Ectodermal cell (in vitro differentiated cells): ENCODE data around the gene AP2S1.

Experiments
- H3K27ac ChIP-seq: 2 replicates; pipeline ENCODE4 v1.7.0; 2013; ENCODE audit warnings: mild to moderate bottlenecking, low read depth, low read length; ENCODE audit not compliant: insufficient read depth, poor library complexity, severe bottlenecking
- H3K27me3 ChIP-seq: 2 replicates; pipeline ENCODE4 v1.7.0; 2013; ENCODE audit warnings: mild to moderate bottlenecking, low read length; ENCODE audit not compliant: insufficient read depth, control insufficient read depth, poor library complexity, severe bottlenecking
- H3K36me3 ChIP-seq: one replicate; pipeline ENCODE4 v1.7.0; 2013; ENCODE audit warnings: low read length; ENCODE audit not compliant: control insufficient read depth, insufficient read depth
- H3K4me1 ChIP-seq: one replicate; pipeline ENCODE4 v1.7.0; 2013; ENCODE audit warnings: low read length; ENCODE audit not compliant: control insufficient read depth, insufficient read depth
- H3K4me3 ChIP-seq: 2 replicates; pipeline ENCODE4 v1.7.0; 2013; ENCODE audit warnings: low read depth, low read length, control low read depth; ENCODE audit not compliant: insufficient read depth
- H3K9me3 ChIP-seq: 2 replicates; pipeline ENCODE4 v1.7.0; 2013; ENCODE audit warnings: mild to moderate bottlenecking, low read length, moderate library complexity; ENCODE audit not compliant: control insufficient read depth
- WGBS, 2 experiments: methylation state at CpG; one replicate each; pipeline ENCODE4 v1.1.7; 2013; ENCODE audit warnings: missing lambda C conversion rate in 2 of 2; 5-methylcytosine and 5-hydroxymethylcytosine counted together

Gene AP2S1

DNA sequence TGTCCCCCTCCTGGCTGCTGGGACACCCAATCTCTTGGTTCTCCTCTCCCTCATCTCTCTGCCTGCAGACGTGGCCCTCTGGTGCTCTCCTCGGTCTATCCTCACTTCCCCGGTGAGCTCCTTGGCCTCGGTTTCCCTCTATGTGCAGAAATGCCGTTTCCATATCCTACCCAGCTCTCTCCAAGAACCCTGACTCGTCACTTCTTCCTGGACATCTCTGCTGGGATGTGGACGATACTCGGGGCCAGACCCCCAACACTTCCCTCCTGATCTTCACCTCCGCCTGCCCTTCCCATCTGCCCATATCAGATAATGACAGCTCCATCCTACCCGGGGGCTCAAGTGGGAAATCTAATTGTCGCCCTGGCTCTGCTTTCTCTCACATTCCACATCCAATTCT lies 7.9 kb downstream of the AP2S1 start:
- H3K27me3 ChIP-seq = no peaks in the 10 kb centered on the region
- H3K27ac ChIP-seq = no peak overlapping the region
- no peaks in the 10 kb centered on the region for H3K4me1 ChIP-seq
- WGBS, 2 experiments = 95 to 96% methylated on average over 11 of the region's 11 CpGs
- peaks cover 19% of the 10 kb centered on the region for H3K36me3 ChIP-seq
- no peak overlapping the region for H3K4me3 ChIP-seq
- no peaks in the 10 kb centered on the region for H3K9me3 ChIP-seq

DNA sequence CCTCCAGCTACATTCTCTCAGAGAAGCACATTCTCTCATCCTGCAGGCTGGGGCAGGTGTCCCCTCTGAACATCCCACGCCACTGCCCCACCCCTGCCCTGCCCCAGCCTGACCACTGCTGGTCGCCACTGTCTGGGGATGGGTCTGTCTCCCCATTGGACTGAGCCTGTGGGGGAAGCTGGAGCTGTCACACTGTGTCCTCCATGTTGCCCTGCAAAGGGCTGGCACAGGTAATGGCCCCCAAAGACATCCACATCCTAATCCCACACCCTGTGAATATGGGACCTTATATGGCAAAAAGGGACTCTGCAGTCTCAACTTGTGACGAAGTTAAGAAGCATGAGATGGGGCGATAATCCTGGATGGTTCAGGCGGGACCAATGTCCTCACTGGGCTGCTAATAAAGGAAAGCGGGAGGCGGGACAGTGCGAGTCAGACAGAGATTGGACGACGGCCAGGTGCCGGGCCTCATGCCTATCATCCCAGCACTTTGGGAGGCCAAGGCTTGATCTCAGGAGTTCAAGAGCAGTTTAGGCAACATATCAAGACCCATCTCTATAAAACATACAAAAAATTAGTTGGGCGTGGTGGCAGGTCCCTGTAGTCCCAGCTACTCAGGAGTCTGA lies 9.1 kb downstream of the AP2S1 start:
- peaks cover 19% of the 10 kb centered on the region for H3K36me3 ChIP-seq
- H3K4me1 ChIP-seq = no peaks in the 10 kb centered on the region
- H3K9me3 ChIP-seq = no peaks in the 10 kb centered on the region
- H3K4me3 ChIP-seq = no peak overlapping the region
- WGBS, 2 experiments = 92 to 95% methylated on average over 12 of the region's 12 CpGs
- H3K27me3 ChIP-seq = no peaks in the 10 kb centered on the region
- H3K27ac ChIP-seq = no peak overlapping the region

DNA sequence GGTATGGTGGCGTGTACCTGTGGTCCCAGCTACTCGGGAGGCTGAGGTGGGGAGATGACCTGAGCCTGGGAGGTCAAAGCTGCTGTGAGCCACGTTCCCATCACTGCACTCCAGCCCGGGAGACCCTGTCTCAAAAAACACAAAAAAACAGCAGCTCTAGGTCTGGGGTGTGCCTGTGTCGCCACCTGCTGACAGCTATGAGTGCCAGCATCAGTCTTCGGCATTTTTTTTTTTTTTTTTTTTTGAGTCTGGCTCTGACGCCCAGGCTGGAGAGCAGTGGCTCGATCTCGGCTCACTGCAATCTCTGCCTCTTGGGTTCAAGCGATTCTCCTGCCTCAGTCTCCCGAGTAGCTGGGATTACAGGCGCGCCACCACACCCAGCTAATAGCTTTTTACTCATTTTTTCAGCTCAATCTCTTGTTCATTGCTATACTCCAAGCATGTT lies 10.1 kb downstream of the AP2S1 start:
- Histone ChIP-seq H3K4me1 (no peaks in the 10 kb centered on the region), H3K4me3 (no peak overlapping the region), H3K27me3 (no peaks in the 10 kb centered on the region), H3K36me3 (peaks cover 13% of the 10 kb centered on the region), H3K27ac (no peak overlapping the region), H3K9me3 (no peaks in the 10 kb centered on the region)
- WGBS, 2 experiments = 39 to 40% methylated on average over 13 of the region's 13 CpGs

- H3K27me3 ChIP-seq = no peaks in the 10 kb centered on the region
- WGBS, 2 experiments = 95 to 98% methylated on average over 12 of the region's 12 CpGs
- H3K4me1 ChIP-seq = no peaks in the 10 kb centered on the region
- no peaks in the 10 kb centered on the region for H3K9me3 ChIP-seq
- H3K36me3 ChIP-seq = peaks cover 11% of the 10 kb centered on the region
- no peak overlapping the region for H3K27ac ChIP-seq
- H3K4me3 ChIP-seq = no peak overlapping the region
Observed at GRCh38 chr19:46839752-46840497, 10.7 kb downstream of the AP2S1 start.

GRCh38 chr19:46838160-46838559 lies 12.5 kb downstream of the AP2S1 start:
- Histone ChIP-seq H3K27ac (no peak overlapping the region), H3K27me3 (no peaks in the 10 kb centered on the region), H3K36me3 (peaks cover 5% of the 10 kb centered on the region), H3K4me1 (no peaks in the 10 kb centered on the region), H3K9me3 (no peaks in the 10 kb centered on the region), H3K4me3 (no peak overlapping the region)
- WGBS, 2 experiments = 96 to 97% methylated on average over 20 of the region's 20 CpGs

- H3K4me1 ChIP-seq = no peaks in the 10 kb centered on the region
- H3K36me3 ChIP-seq = peaks cover 5% of the 10 kb centered on the region
- no peaks in the 10 kb centered on the region for H3K9me3 ChIP-seq
- H3K4me3 ChIP-seq = no peak overlapping the region
- H3K27ac ChIP-seq = no peak overlapping the region
- H3K27me3 ChIP-seq = no peaks in the 10 kb centered on the region
- 94% methylated on average over 6 of the region's 6 CpGs for WGBS, 2 experiments
Observed at GRCh38 chr19:46834984-46835383, 15.7 kb downstream of the AP2S1 start.

DNA sequence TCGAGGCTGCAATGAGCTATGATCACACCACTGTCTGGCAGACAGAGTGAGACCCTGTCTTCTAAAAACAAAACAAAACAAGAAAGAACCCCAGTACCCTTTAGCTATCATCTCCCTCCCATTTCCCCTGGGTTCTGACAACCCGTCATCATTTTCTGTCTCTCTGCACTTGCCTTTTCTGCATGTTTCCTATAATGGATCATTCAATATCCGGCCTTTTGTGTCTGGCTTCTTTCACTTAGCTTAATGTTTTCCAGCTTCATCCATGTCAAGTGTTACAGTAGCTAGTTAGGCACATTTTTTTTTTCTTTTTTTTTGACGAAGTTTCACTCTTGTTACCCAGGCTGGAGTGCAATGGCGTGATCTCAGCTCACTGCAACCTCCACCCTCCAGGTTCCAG lies 16.5 kb downstream of the AP2S1 start:
- H3K9me3 ChIP-seq = no peaks in the 10 kb centered on the region
- H3K4me3 ChIP-seq = no peak overlapping the region
- 89 to 95% methylated on average over 5 of the region's 5 CpGs for WGBS, 2 experiments

DNA sequence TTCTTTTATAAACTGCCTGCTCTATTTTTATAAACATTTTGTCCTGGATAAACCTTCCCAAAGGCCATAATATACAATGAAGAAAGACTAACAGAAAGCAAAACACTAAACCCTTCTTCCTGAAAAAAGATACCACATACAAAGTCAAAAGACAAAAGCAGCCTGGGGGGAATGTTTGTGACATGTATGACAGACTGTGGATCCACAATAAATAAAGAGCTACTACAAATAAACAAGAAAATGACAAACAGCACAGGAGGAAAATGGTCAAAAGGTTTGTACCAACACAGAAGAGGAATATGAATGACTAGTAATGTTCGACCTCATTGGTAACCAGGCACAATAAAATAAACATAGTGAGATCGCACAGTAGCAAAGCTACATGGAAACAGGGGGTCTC lies 19.8 kb downstream of the AP2S1 start:
- Histone ChIP-seq H3K36me3 (no peaks in the 10 kb centered on the region), H3K4me1 (no peaks in the 10 kb centered on the region), H3K9me3 (no peaks in the 10 kb centered on the region), H3K4me3 (no peak overlapping the region), H3K27ac (no peak overlapping the region), H3K27me3 (no peaks in the 10 kb centered on the region)
- WGBS, 2 experiments = 91 to 97% methylated on average over 2 of the region's 2 CpGs

More for the DNA sequence above, 16.5 kb downstream of the AP2S1 start:
- no peaks in the 10 kb centered on the region for H3K36me3 ChIP-seq
- no peaks in the 10 kb centered on the region for H3K27me3 ChIP-seq
- H3K4me1 ChIP-seq = no peaks in the 10 kb centered on the region
- H3K27ac ChIP-seq = no peak overlapping the region

- 97% methylated on average over 4 to 5 of the region's 5 CpGs for WGBS, 2 experiments
- no peaks in the 10 kb centered on the region for H3K27me3 ChIP-seq
- no peak overlapping the region for H3K27ac ChIP-seq
- no peaks in the 10 kb centered on the region for H3K4me1 ChIP-seq
- no peaks in the 10 kb centered on the region for H3K36me3 ChIP-seq
- no peaks in the 10 kb centered on the region for H3K9me3 ChIP-seq
- H3K4me3 ChIP-seq = no peak overlapping the region
Observed at GRCh38 chr19:46828484-46828883, 22.2 kb downstream of the AP2S1 start.

DNA sequence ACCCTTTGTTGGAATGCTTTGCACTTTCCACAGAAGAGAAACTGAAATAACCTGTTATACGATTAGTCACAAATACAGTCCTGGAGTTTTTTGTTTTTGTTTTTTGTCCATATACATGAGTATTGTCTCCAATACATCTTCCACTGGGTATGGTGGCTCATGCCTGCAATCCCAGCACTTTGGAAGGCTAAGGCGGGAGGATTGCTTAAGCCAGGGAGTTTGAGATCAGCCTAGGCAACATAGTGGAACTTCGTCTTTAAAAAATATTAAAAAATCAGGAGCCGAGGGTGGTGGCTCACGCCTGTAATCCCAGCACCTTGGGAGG lies 25.0 kb downstream of the AP2S1 start:
- Histone ChIP-seq H3K36me3 (no peaks in the 10 kb centered on the region), H3K4me1 (no peaks in the 10 kb centered on the region), H3K27me3 (no peaks in the 10 kb centered on the region), H3K9me3 (no peaks in the 10 kb centered on the region), H3K4me3 (no peak overlapping the region), H3K27ac (no peak overlapping the region)
- 90 to 97% methylated on average over 5 of the region's 5 CpGs for WGBS, 2 experiments
